ENCODE data around the gene ERF.
A peak's percentile ranks its signal among the peaks of the same experiment; 100 is the strongest.

DNA sequence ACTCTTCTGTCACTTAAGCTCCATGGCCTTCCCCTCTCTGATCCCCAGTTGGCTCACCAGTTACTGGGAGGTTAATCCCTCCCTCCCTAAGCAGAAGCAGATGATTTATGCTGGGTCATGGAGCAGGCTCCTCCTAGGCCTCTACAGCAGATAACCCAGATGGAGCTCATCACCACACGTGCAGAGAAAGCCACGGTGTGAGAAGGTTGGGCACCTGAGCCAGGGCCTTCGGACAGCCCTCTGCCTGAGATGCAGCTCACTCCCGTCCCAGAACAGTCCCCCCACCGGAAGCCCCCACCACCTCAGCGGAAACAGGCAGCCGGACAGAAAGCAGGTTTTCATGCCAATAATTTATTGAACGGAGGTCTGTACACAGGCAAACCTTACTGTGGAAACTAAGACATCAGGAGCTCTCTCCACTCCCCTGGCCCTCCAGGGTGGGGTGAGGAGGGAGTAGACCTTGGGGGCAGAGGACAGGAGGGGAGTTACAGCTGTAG is 25.0 kb downstream of the ERF start:
- no peak for TF ChIP-seq POLR2A (IDR thresholded peaks at IDR 0.05; ENCODE audit: low read length)
- TF ChIP-seq, protein P1, sequence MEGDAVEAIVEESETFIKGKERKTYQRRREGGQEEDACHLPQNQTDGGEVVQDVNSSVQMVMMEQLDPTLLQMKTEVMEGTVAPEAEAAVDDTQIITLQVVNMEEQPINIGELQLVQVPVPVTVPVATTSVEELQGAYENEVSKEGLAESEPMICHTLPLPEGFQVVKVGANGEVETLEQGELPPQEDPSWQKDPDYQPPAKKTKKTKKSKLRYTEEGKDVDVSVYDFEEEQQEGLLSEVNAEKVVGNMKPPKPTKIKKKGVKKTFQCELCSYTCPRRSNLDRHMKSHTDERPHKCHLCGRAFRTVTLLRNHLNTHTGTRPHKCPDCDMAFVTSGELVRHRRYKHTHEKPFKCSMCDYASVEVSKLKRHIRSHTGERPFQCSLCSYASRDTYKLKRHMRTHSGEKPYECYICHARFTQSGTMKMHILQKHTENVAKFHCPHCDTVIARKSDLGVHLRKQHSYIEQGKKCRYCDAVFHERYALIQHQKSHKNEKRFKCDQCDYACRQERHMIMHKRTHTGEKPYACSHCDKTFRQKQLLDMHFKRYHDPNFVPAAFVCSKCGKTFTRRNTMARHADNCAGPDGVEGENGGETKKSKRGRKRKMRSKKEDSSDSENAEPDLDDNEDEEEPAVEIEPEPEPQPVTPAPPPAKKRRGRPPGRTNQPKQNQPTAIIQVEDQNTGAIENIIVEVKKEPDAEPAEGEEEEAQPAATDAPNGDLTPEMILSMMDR (IDR thresholded peaks at IDR 0.05): no peak
- TF ChIP-seq, protein P2, sequence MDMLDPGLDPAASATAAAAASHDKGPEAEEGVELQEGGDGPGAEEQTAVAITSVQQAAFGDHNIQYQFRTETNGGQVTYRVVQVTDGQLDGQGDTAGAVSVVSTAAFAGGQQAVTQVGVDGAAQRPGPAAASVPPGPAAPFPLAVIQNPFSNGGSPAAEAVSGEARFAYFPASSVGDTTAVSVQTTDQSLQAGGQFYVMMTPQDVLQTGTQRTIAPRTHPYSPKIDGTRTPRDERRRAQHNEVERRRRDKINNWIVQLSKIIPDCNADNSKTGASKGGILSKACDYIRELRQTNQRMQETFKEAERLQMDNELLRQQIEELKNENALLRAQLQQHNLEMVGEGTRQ (IDR thresholded peaks at IDR 0.05): no peak
- no peak for TF ChIP-seq RNF2 (IDR thresholded peaks at IDR 0.05; ENCODE audit: borderline replicate concordance, low read depth)
- TF ChIP-seq HOXB5 (CRISPR knock-in tag; IDR thresholded peaks at IDR 0.05): no peak
- no peak for TF ChIP-seq ZSCAN20 (CRISPR knock-in tag; IDR thresholded peaks at IDR 0.05)
- no peak for TF ChIP-seq CEBPB (IDR thresholded peaks at IDR 0.05)
- TF ChIP-seq EP300 (IDR thresholded peaks at IDR 0.05): no peak
- TF ChIP-seq, protein P3, sequence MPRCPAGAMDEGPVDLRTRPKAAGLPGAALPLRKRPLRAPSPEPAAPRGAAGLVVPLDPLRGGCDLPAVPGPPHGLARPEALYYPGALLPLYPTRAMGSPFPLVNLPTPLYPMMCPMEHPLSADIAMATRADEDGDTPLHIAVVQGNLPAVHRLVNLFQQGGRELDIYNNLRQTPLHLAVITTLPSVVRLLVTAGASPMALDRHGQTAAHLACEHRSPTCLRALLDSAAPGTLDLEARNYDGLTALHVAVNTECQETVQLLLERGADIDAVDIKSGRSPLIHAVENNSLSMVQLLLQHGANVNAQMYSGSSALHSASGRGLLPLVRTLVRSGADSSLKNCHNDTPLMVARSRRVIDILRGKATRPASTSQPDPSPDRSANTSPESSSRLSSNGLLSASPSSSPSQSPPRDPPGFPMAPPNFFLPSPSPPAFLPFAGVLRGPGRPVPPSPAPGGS (IDR thresholded peaks at IDR 0.05): no peak
- TF ChIP-seq, protein P4, sequence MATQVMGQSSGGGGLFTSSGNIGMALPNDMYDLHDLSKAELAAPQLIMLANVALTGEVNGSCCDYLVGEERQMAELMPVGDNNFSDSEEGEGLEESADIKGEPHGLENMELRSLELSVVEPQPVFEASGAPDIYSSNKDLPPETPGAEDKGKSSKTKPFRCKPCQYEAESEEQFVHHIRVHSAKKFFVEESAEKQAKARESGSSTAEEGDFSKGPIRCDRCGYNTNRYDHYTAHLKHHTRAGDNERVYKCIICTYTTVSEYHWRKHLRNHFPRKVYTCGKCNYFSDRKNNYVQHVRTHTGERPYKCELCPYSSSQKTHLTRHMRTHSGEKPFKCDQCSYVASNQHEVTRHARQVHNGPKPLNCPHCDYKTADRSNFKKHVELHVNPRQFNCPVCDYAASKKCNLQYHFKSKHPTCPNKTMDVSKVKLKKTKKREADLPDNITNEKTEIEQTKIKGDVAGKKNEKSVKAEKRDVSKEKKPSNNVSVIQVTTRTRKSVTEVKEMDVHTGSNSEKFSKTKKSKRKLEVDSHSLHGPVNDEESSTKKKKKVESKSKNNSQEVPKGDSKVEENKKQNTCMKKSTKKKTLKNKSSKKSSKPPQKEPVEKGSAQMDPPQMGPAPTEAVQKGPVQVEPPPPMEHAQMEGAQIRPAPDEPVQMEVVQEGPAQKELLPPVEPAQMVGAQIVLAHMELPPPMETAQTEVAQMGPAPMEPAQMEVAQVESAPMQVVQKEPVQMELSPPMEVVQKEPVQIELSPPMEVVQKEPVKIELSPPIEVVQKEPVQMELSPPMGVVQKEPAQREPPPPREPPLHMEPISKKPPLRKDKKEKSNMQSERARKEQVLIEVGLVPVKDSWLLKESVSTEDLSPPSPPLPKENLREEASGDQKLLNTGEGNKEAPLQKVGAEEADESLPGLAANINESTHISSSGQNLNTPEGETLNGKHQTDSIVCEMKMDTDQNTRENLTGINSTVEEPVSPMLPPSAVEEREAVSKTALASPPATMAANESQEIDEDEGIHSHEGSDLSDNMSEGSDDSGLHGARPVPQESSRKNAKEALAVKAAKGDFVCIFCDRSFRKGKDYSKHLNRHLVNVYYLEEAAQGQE (IDR thresholded peaks at IDR 0.05): no peak
- peak in 1 of 2 experiments; percentile 4; a peak in 1 of 5 replicates for TF ChIP-seq JUN (IDR thresholded peaks at IDR 0.05)

All from A549 (cell line).